ENCODE data around the gene TNFAIP3.

DNA sequence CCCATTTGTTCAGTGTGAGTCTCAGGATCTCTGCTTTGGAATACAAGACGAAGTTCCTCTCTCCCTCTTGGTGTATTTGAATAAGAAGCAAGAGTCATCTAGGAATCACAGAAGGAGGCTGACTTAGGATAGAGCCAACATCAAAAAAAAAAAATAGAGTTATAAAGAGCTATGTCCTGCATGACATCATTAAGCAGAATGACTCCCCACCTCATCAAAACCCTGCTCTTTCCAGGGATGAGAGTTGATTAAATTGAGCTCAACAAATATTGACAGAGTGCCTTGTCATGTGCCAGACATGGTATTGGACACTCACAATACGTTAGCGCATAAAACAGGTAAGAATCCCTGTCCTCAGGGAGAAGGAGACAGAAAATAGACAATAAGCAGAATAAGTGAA is 48.6 kb upstream of the TNFAIP3 start:
- no peak for TF ChIP-seq CTCF (IDR thresholded peaks at IDR 0.05)
- no peak for TF ChIP-seq EP300 (IDR thresholded peaks at IDR 0.05)
- no peak for TF ChIP-seq POLR2A (IDR thresholded peaks at IDR 0.05)
- TF ChIP-seq POLR2AphosphoS5 (IDR thresholded peaks at IDR 0.05) = no peak
